ENCODE measurements around the gene ADARB2. TPM values are rescaled to one million over a fixed set of nuclear protein-coding genes. Genes with fewer than 3 reads are reported as not detected.

Gene ADARB2
- total RNA-seq, 1 experiment from 2014 or later: not detected

GRCh38 chr10:1724921-1725488 is 12.3 kb downstream of the ADARB2 start:
- CTCF ChIA-PET: no interaction called here
- no TSS peak for BruUV-seq (replicated peaks)
- Mint-ChIP-seq H3K27ac (ENCODE audit: unreplicated experiment) (no peak overlapping the region), H3K9me3 (ENCODE audit: low read depth, unreplicated experiment) (peaks cover 2% of the 10 kb centered on the region), H3K27me3 (ENCODE audit: unreplicated experiment) (no peaks in the 10 kb centered on the region), H3K36me3 (ENCODE audit: insufficient read depth, unreplicated experiment) (no peaks in the 10 kb centered on the region), H3K4me1 (ENCODE audit: low read depth, unreplicated experiment) (no peaks in the 10 kb centered on the region), H3K4me3 (ENCODE audit: low read depth, unreplicated experiment) (no peak overlapping the region)
- TF ChIP-seq CTCF (IDR thresholded peaks at IDR 0.05; ENCODE audit: unreplicated experiment): no peak
- intact Hi-C loops (cut with micrococcal nuclease; ENCODE audit: unreplicated experiment): no loop called here
- DNase-seq: no peak

- no peak for DNase-seq
- H3K4me1 Mint-ChIP-seq (ENCODE audit: low read depth, unreplicated experiment): no peaks in the 10 kb centered on the region
- H3K9me3 Mint-ChIP-seq (ENCODE audit: low read depth, unreplicated experiment): peaks cover 7% of the 10 kb centered on the region
- no peak for TF ChIP-seq CTCF (IDR thresholded peaks at IDR 0.05; ENCODE audit: unreplicated experiment)
- H3K27ac Mint-ChIP-seq (ENCODE audit: unreplicated experiment): no peak overlapping the region
- CTCF ChIA-PET: no interaction called here
- H3K4me3 Mint-ChIP-seq (ENCODE audit: low read depth, unreplicated experiment): no peak overlapping the region
- H3K27me3 Mint-ChIP-seq (ENCODE audit: unreplicated experiment): peaks cover 17% of the 10 kb centered on the region
- no TSS peak for BruUV-seq (replicated peaks)
- intact Hi-C loops (cut with micrococcal nuclease; ENCODE audit: unreplicated experiment): loop anchor here (1.0 kb wide), 1 partner anchor 15 kb away; no protein-coding TSS in a partner anchor
- no peaks in the 10 kb centered on the region for H3K36me3 Mint-ChIP-seq (ENCODE audit: insufficient read depth, unreplicated experiment)
Observed at GRCh38 chr10:1716839-1717238, 20.5 kb downstream of the ADARB2 start.

GRCh38 chr10:1715821-1716220 is 21.5 kb downstream of the ADARB2 start:
- H3K27ac Mint-ChIP-seq (ENCODE audit: unreplicated experiment): no peak overlapping the region
- peaks cover 17% of the 10 kb centered on the region for H3K27me3 Mint-ChIP-seq (ENCODE audit: unreplicated experiment)

GRCh38 chr10:1712944-1713671 is 24.2 kb downstream of the ADARB2 start:
- no TSS peak for BruUV-seq (replicated peaks)
- peaks cover 5% of the 10 kb centered on the region for H3K9me3 Mint-ChIP-seq (ENCODE audit: low read depth, unreplicated experiment)
- no peaks in the 10 kb centered on the region for H3K36me3 Mint-ChIP-seq (ENCODE audit: insufficient read depth, unreplicated experiment)
- H3K27ac Mint-ChIP-seq (ENCODE audit: unreplicated experiment): no peak overlapping the region
- H3K4me1 Mint-ChIP-seq (ENCODE audit: low read depth, unreplicated experiment): no peaks in the 10 kb centered on the region
- no peak for TF ChIP-seq CTCF (IDR thresholded peaks at IDR 0.05; ENCODE audit: unreplicated experiment)
- intact Hi-C loops (cut with micrococcal nuclease; ENCODE audit: unreplicated experiment): no loop called here
- CTCF ChIA-PET: no interaction called here
- peaks cover 34% of the 10 kb centered on the region for H3K27me3 Mint-ChIP-seq (ENCODE audit: unreplicated experiment)
- DNase-seq: no peak
- no peak overlapping the region for H3K4me3 Mint-ChIP-seq (ENCODE audit: low read depth, unreplicated experiment)

More at GRCh38 chr10:1715821-1716220, 21.5 kb downstream of the ADARB2 start:
- Mint-ChIP-seq H3K4me3 (ENCODE audit: low read depth, unreplicated experiment) (no peak overlapping the region), H3K4me1 (ENCODE audit: low read depth, unreplicated experiment) (no peaks in the 10 kb centered on the region), H3K9me3 (ENCODE audit: low read depth, unreplicated experiment) (peaks cover 7% of the 10 kb centered on the region), H3K36me3 (ENCODE audit: insufficient read depth, unreplicated experiment) (no peaks in the 10 kb centered on the region)
- intact Hi-C loops (cut with micrococcal nuclease; ENCODE audit: unreplicated experiment): loop anchor here (1.0 kb wide), 1 partner anchor 16 kb away; no protein-coding TSS in a partner anchor
- no peak for TF ChIP-seq CTCF (IDR thresholded peaks at IDR 0.05; ENCODE audit: unreplicated experiment)
- CTCF ChIA-PET: interaction anchor here (0.6 kb wide), 1 partner anchor 601 kb away, joined by 4 read pairs; no protein-coding TSS in a partner anchor
- BruUV-seq (replicated peaks): no TSS peak
- DNase-seq: peak; percentile 36

Measured in Calu3 (cell line).